SK-N-SH treated with all-trans-retinoic acid at 6 μM for 48 hours (cell line): ENCODE measurements around the gene SERPINB1.

Source experiments
- ARNTL ChIP-seq: fragments of 450-650 bp; formaldehyde crosslinking; IDR thresholded peaks from 2 replicates; pipeline ENCODE4 v1.5.0; 2020; ENCODE audit warnings: low read depth, mild to moderate bottlenecking, moderate library complexity, borderline replicate concordance
- PATZ1 ChIP-seq: fragments of 250-450 bp; sonication (Bioruptor Pico); IDR thresholded peaks from 2 replicates; pipeline ENCODE4 v1.8.0; 2020; ENCODE audit warnings: mild to moderate bottlenecking, moderate library complexity, borderline replicate concordance
- PPARA ChIP-seq: fragments of 250-450 bp; sonication (Bioruptor Pico); IDR thresholded peaks from 2 replicates; pipeline ENCODE4 v1.5.0; 2020; ENCODE audit warnings: mild to moderate bottlenecking, borderline replicate concordance
- RARB ChIP-seq: fragments of 250-450 bp; sonication (Bioruptor Pico); IDR thresholded peaks from 2 replicates; pipeline ENCODE4 v1.8.0; 2021; ENCODE audit warnings: mild to moderate bottlenecking, moderate library complexity
- ZC3H10 ChIP-seq: fragments of 250-450 bp; sonication (Bioruptor Pico); IDR thresholded peaks from 2 replicates; pipeline ENCODE4 v1.5.1; 2021; ENCODE audit warnings: mild to moderate bottlenecking, moderate library complexity
- ZFP3 ChIP-seq: fragments of 250-450 bp; sonication (Bioruptor Pico); IDR thresholded peaks from 2 replicates; pipeline ENCODE4 v1.5.0; 2020; ENCODE audit warnings: mild to moderate bottlenecking, moderate library complexity
- ZFP30 ChIP-seq: fragments of 450-650 bp; formaldehyde crosslinking; IDR thresholded peaks from 2 replicates; pipeline ENCODE4 v1.5.0; 2022; ENCODE audit warnings: mild to moderate bottlenecking, moderate library complexity
- ZNF565 ChIP-seq: fragments of 450-650 bp; formaldehyde crosslinking; conservative IDR thresholded peaks from 2 replicates; pipeline ENCODE4 v1.5.0; 2020; ENCODE audit warnings: low read depth, mild to moderate bottlenecking, moderate library complexity
- ZNF70 ChIP-seq: fragments of 450-650 bp; formaldehyde crosslinking; IDR thresholded peaks from 2 replicates; pipeline ENCODE4 v1.5.0; 2020; ENCODE audit warnings: mild to moderate bottlenecking, moderate library complexity
- ZNF8 ChIP-seq: fragments of 450-650 bp; formaldehyde crosslinking; IDR thresholded peaks from 2 replicates; pipeline ENCODE4 v1.5.0; 2020; ENCODE audit warnings: mild to moderate bottlenecking, moderate library complexity

GRCh38 chr6:2819978-2820377 lies 21.7 kb downstream of the SERPINB1 start:
- no peak for TF ChIP-seq ZFP3 (CRISPR knock-in tag)
- TF ChIP-seq PATZ1 (CRISPR knock-in tag), result no peak
- no peak for TF ChIP-seq ZNF565 (CRISPR knock-in tag)
- TF ChIP-seq ARNTL (CRISPR knock-in tag), result no peak
- TF ChIP-seq PPARA (CRISPR knock-in tag), result no peak
- no peak for TF ChIP-seq ZC3H10 (CRISPR knock-in tag)
- no peak for TF ChIP-seq ZFP30 (CRISPR knock-in tag)
- TF ChIP-seq ZNF70, result no peak
- TF ChIP-seq RARB (CRISPR knock-in tag), result no peak
- no peak for TF ChIP-seq ZNF8
